HL-60 (cell line): Measurements from ENCODE around the gene MGP.

ENCODE experiments used
- DNase-seq, 2 experiments: peaks; one replicate each; pipeline ENCODE4 v3.0.0-alpha.2; 2010 to 2020; ENCODE audit warnings: low read depth in 1 of 2, low spot score in 1 of 2
- H3K27ac ChIP-seq: fragments of 250-450 bp; sonication (Bioruptor Pico); replicated peaks from 2 replicates; pipeline ENCODE4 v1.5.1; 2020; ENCODE audit warnings: mild to moderate bottlenecking, moderate library complexity
- H3K27me3 ChIP-seq: fragments of 250-450 bp; sonication (Bioruptor Pico); 2 replicates; pipeline ENCODE4 v1.5.1; 2021; ENCODE audit warnings: mild to moderate bottlenecking, moderate library complexity; ENCODE audit not compliant: insufficient read depth, poor library complexity, severe bottlenecking
- H3K4me3 ChIP-seq: replicated peaks from 2 replicates; pipeline ENCODE4 v1.5.1; 2011; ENCODE audit warnings: mild to moderate bottlenecking, control low read depth, low read length; ENCODE audit not compliant: insufficient read depth
- CTCF ChIP-seq: IDR thresholded peaks from one replicate; pipeline ENCODE4 v1.5.1; 2011; ENCODE audit warnings: low read length, control low read depth, inconsistent platforms; ENCODE audit not compliant: insufficient read depth
- GABPA ChIP-seq: IDR thresholded peaks from 2 replicates; pipeline ENCODE4 v1.6.1; 2012; ENCODE audit warnings: low read depth
- POLR2AphosphoS5 ChIP-seq: IDR thresholded peaks from 2 replicates; pipeline ENCODE4 v1.6.1; 2012; ENCODE audit warnings: low read depth
- REST ChIP-seq: IDR thresholded peaks from 2 replicates; pipeline ENCODE4 v1.6.1; 2012; ENCODE audit warnings: low read depth; ENCODE audit not compliant: insufficient replicate concordance
- SPI1 ChIP-seq: IDR thresholded peaks from 2 replicates; pipeline ENCODE4 v1.6.1; 2012; ENCODE audit warnings: low read depth, mild to moderate bottlenecking, borderline replicate concordance

MGP gene

GRCh38 chr12:14834509-14834908 lies 51.1 kb downstream of the MGP start:
- Histone ChIP-seq H3K4me3 (no peak overlapping the region), H3K27ac (no peak overlapping the region), H3K27me3 (peaks cover 5% of the 10 kb centered on the region)
- no peak for DNase-seq
- TF ChIP-seq REST = no peak
- no peak for TF ChIP-seq SPI1
- no peak for TF ChIP-seq POLR2AphosphoS5
- no peak for TF ChIP-seq CTCF

GRCh38 chr12:14833952-14834351 lies 51.7 kb downstream of the MGP start:
- no peak for TF ChIP-seq SPI1
- no peak for TF ChIP-seq POLR2AphosphoS5
- no peak for TF ChIP-seq CTCF
- no peak for TF ChIP-seq REST
- TF ChIP-seq GABPA = no peak
- Histone ChIP-seq H3K27ac (no peak overlapping the region), H3K4me3 (no peak overlapping the region), H3K27me3 (peaks cover 5% of the 10 kb centered on the region)
- no peak for DNase-seq

GRCh38 chr12:14833336-14833735 lies 52.3 kb downstream of the MGP start:
- no peak for DNase-seq
- peaks cover 5% of the 10 kb centered on the region for H3K27me3 ChIP-seq
- TF ChIP-seq CTCF (no peak), GABPA (no peak)
- no peak overlapping the region for H3K27ac ChIP-seq
- no peak overlapping the region for H3K4me3 ChIP-seq
